ENCODE measurements around the gene IKZF2. TPM values are rescaled to one million over a fixed set of nuclear protein-coding genes. Genes with fewer than 3 reads are reported as not detected.

Gene IKZF2
- total and polyA plus RNA-seq, 2 experiments from 2014 or later = 2.6 to 10.1 TPM

DNA sequence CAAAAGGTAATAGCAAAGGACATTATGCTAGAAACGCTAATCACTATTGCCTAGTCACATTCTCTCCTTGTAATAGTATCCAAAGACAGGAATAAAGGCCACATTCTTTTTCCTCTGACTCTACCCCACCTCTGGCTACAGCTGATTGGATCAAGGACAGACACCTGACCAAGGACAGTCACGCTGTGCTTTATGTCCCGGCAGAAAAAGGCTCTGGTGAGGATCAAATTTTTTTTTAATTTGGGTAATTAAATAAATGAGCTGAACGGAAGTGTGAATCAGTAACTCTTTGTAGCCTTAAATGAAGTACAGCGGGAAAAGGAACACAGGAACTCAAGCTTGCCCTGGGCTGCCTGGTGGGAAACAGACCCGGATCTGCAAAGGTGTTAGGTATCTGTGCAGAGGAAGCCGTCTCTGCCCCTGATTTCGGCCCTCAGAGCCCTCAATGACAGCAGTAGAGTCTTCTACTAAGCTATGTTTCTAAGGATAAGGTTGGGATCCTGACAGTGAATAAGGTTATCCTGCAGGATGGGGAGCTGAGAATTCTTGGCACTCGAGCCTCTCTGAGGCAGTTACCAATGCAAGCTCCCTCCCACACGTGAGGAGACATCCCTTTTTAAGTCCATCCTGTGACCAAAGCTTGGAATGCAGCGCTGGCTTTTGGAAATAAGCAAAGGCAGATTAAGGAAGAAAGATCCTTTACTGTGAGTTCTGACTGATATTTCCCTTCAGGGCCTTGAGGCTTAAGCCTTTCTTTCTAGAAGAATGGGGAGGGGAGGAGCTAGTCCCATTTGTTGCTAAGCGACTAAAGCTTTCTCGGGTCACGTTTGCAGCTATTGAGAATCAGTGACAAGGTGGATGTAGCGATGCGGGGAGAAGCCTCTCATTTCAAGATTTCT, 37.8 kb upstream of the IKZF2 start:
- H3K27ac Mint-ChIP-seq = peak overlapping the region; percentile 87
- no peaks in the 10 kb centered on the region for H3F3A ChIP-seq (replicated peaks; ENCODE audit: low read depth)
- DNase-seq (ENCODE audit: low spot score) (peak; percentile 88), ATAC-seq (peak; percentile 74)
- H3K4me3 Mint-ChIP-seq = peak overlapping the region; percentile 60
- no peak overlapping the region for H2AFZ ChIP-seq
- H3K9me2 ChIP-seq (ENCODE audit: insufficient read depth) = no peaks in the 10 kb centered on the region
- peak overlapping the region; percentile 33 for H3K4me3 ChIP-seq
- peak overlapping the region; percentile 93 for H3K27ac ChIP-seq (ENCODE audit: low read depth)
- H3K4me1 ChIP-seq (ENCODE audit: insufficient read depth) = peaks cover 24% of the 10 kb centered on the region
- no peaks in the 10 kb centered on the region for H4K20me1 ChIP-seq (replicated peaks; ENCODE audit: insufficient read depth)
- H3K4me2 ChIP-seq = peak overlapping the region; percentile 22
- TF ChIP-seq EZH2 (IDR thresholded peaks at IDR 0.05; ENCODE audit: low read depth, unreplicated experiment) (no peak), ZNF114 (CRISPR knock-in tag; IDR thresholded peaks at IDR 0.05) (no peak), NANOG (IDR thresholded peaks at IDR 0.05; ENCODE audit: borderline replicate concordance) (no peak), POLR2AphosphoS5 (IDR thresholded peaks at IDR 0.05; ENCODE audit: low read depth) (no peak), REST (IDR thresholded peaks at IDR 0.05; ENCODE audit: unreplicated experiment) (no peak), STAT1 (IDR thresholded peaks at IDR 0.05; ENCODE audit: unreplicated experiment) (no peak), CREB1 (CRISPR knock-in tag; IDR thresholded peaks at IDR 0.05; ENCODE audit: low read depth) (no peak), ZNF331 (CRISPR knock-in tag; IDR thresholded peaks at IDR 0.05; ENCODE audit: low read depth) (no peak), EZH2phosphoT487 (IDR thresholded peaks at IDR 0.05; ENCODE audit: unreplicated experiment) (no peak)
- TF ChIP-seq, protein P1, sequence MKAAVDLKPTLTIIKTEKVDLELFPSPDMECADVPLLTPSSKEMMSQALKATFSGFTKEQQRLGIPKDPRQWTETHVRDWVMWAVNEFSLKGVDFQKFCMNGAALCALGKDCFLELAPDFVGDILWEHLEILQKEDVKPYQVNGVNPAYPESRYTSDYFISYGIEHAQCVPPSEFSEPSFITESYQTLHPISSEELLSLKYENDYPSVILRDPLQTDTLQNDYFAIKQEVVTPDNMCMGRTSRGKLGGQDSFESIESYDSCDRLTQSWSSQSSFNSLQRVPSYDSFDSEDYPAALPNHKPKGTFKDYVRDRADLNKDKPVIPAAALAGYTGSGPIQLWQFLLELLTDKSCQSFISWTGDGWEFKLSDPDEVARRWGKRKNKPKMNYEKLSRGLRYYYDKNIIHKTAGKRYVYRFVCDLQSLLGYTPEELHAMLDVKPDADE (IDR thresholded peaks at IDR 0.05) = no peak
- TF ChIP-seq, protein P2, sequence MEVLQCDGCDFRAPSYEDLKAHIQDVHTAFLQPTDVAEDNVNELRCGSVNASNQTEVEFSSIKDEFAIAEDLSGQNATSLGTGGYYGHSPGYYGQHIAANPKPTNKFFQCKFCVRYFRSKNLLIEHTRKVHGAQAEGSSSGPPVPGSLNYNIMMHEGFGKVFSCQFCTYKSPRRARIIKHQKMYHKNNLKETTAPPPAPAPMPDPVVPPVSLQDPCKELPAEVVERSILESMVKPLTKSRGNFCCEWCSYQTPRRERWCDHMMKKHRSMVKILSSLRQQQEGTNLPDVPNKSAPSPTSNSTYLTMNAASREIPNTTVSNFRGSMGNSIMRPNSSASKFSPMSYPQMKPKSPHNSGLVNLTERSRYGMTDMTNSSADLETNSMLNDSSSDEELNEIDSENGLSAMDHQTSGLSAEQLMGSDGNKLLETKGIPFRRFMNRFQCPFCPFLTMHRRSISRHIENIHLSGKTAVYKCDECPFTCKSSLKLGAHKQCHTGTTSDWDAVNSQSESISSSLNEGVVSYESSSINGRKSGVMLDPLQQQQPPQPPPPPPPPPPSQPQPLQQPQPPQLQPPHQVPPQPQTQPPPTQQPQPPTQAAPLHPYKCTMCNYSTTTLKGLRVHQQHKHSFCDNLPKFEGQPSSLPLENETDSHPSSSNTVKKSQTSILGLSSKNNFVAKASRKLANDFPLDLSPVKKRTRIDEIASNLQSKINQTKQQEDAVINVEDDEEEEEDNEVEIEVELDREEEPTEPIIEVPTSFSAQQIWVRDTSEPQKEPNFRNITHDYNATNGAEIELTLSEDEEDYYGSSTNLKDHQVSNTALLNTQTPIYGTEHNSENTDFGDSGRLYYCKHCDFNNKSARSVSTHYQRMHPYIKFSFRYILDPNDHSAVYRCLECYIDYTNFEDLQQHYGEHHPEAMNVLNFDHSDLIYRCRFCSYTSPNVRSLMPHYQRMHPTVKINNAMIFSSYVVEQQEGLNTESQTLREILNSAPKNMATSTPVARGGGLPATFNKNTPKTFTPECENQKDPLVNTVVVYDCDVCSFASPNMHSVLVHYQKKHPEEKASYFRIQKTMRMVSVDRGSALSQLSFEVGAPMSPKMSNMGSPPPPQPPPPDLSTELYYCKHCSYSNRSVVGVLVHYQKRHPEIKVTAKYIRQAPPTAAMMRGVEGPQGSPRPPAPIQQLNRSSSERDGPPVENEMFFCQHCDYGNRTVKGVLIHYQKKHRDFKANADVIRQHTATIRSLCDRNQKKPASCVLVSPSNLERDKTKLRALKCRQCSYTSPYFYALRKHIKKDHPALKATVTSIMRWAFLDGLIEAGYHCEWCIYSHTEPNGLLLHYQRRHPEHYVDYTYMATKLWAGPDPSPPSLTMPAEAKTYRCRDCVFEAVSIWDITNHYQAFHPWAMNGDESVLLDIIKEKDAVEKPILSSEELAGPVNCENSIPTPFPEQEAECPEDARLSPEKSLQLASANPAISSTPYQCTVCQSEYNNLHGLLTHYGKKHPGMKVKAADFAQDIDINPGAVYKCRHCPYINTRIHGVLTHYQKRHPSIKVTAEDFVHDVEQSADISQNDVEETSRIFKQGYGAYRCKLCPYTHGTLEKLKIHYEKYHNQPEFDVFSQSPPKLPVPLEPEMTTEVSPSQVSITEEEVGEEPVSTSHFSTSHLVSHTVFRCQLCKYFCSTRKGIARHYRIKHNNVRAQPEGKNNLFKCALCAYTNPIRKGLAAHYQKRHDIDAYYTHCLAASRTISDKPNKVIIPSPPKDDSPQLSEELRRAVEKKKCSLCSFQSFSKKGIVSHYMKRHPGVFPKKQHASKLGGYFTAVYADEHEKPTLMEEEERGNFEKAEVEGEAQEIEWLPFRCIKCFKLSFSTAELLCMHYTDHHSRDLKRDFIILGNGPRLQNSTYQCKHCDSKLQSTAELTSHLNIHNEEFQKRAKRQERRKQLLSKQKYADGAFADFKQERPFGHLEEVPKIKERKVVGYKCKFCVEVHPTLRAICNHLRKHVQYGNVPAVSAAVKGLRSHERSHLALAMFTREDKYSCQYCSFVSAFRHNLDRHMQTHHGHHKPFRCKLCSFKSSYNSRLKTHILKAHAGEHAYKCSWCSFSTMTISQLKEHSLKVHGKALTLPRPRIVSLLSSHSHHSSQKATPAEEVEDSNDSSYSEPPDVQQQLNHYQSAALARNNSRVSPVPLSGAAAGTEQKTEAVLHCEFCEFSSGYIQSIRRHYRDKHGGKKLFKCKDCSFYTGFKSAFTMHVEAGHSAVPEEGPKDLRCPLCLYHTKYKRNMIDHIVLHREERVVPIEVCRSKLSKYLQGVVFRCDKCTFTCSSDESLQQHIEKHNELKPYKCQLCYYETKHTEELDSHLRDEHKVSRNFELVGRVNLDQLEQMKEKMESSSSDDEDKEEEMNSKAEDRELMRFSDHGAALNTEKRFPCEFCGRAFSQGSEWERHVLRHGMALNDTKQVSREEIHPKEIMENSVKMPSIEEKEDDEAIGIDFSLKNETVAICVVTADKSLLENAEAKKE (CRISPR knock-in tag; IDR thresholded peaks at IDR 0.05) = no peak
- H3K27me3 Mint-ChIP-seq (ENCODE audit: insufficient read depth, low read depth, poor library complexity) = no peaks in the 10 kb centered on the region
- no peaks in the 10 kb centered on the region for H3K36me3 ChIP-seq (ENCODE audit: insufficient read depth)
- H3K27me3 ChIP-seq (ENCODE audit: insufficient read depth) = no peaks in the 10 kb centered on the region
- peaks cover 16% of the 10 kb centered on the region; the same call in 2 of the 3 replicates for H3K9me3 Mint-ChIP-seq
- no peaks in the 10 kb centered on the region for H3K79me2 ChIP-seq (replicated peaks; ENCODE audit: insufficient read depth)
- peaks cover 15% of the 10 kb centered on the region; the same call in 2 of the 3 replicates for H3K36me3 Mint-ChIP-seq (ENCODE audit: low read depth)
- H3K4me1 Mint-ChIP-seq = peaks cover 48% of the 10 kb centered on the region
